Endothelial cell of umbilical vein (primary cell): ENCODE measurements around the gene EFNB3. TPM values are rescaled to one million over a fixed set of nuclear protein-coding genes. Genes with fewer than 3 reads are reported as not detected.

Experiments
- BruUV-seq: library from RNA; stranded (reverse); fragments of 400-500 nt; replicated peaks from 2 replicates; lab custom pipeline; 2021; lab: Mats Ljungman, UMichigan
- CTCF ChIA-PET: fragments of 300-600, 350-600 bp; sonication (Branson Sonifier 250); formaldehyde crosslinking; loops from one replicate; lab custom pipeline; 2021; ENCODE audit warnings: antibody characterized with exemption, inconsistent platforms; lab: Charles Lee
- POLR2A ChIA-PET: fragments of 300-600, 350-600 bp; sonication (Branson Sonifier 250); formaldehyde crosslinking; loops from one replicate; lab custom pipeline; 2021; ENCODE audit warnings: antibody characterized with exemption, inconsistent platforms; lab: Charles Lee
- DNase-seq: peaks from one replicate; pipeline ENCODE4 v3.0.0-alpha.2; 2011; ENCODE audit warnings: low read depth, low spot score
- FAIRE-seq: peaks from 2 replicates; lab custom pipeline; 2011; peaks lifted over from hg19 to GRCh38; lab: Jason Lieb, UNC
- H2AFZ ChIP-seq: 2 replicates; pipeline ENCODE4 v1.6.0; 2012; ENCODE audit warnings: low read depth, low read length, control low read depth, inconsistent platforms
- H3K27ac ChIP-seq: 2 replicates; pipeline ENCODE4 v1.5.1; 2011; ENCODE audit warnings: low read depth, mild to moderate bottlenecking, control low read depth, low read length, moderate library complexity; ENCODE audit not compliant: insufficient read depth
- H3K27me3 ChIP-seq, 2 experiments: 2 replicates each; pipeline versions ENCODE4 v1.6.0 to v1.6.1; 2011; ENCODE audit warnings: low read length in 2 of 2, mixed read lengths in 1 of 2; ENCODE audit not compliant: control insufficient read depth in 2 of 2, insufficient read depth in 2 of 2
- H3K36me3 ChIP-seq, 2 experiments: 2 replicates in 1 of 2; 3 replicates in 1 of 2; pipeline ENCODE4 v1.5.1; 2011; ENCODE audit warnings: low read length in 2 of 2, mild to moderate bottlenecking in 1 of 2, moderate library complexity in 1 of 2; ENCODE audit not compliant: control insufficient read depth in 2 of 2, insufficient read depth in 2 of 2; ENCODE audit errors: extremely low read depth in 1 of 2
- H3K4me1 ChIP-seq: 3 replicates; pipeline ENCODE4 v1.5.1; 2011; ENCODE audit warnings: mild to moderate bottlenecking, low read length; ENCODE audit not compliant: control insufficient read depth, insufficient read depth; ENCODE audit errors: extremely low read depth
- H3K4me2 ChIP-seq: 2 replicates; pipeline ENCODE4 v1.6.1; 2011; ENCODE audit warnings: low read length, control low read depth, mixed read lengths; ENCODE audit not compliant: insufficient read depth
- H3K4me3 ChIP-seq, 3 experiments: fragments of 200-600 bp in 1 of 3; sonication (generic), shearing (Covaris generic) in 1 of 3; replicated peaks in 1 of 3; 2 replicates each; pipeline ENCODE4 v1.5.1; 2011 to 2016; ENCODE audit warnings: control low read depth in 3 of 3, low read length in 3 of 3, mild to moderate bottlenecking in 2 of 3, inconsistent platforms in 1 of 3, low read depth in 1 of 3, moderate library complexity in 1 of 3; ENCODE audit not compliant: insufficient read depth in 1 of 3
- H3K79me2 ChIP-seq: 2 replicates; pipeline ENCODE4 v1.6.0; 2012; ENCODE audit warnings: low read length, inconsistent platforms; ENCODE audit not compliant: control insufficient read depth, insufficient read depth
- H3K9ac ChIP-seq: replicated peaks from 2 replicates; pipeline ENCODE3; 2011; ENCODE audit warnings: low read length, control low read depth; ENCODE audit not compliant: insufficient read depth; ENCODE audit errors: extremely low read depth
- H3K9me1 ChIP-seq: replicated peaks from 3 replicates; pipeline ENCODE4 v1.6.0; 2011; ENCODE audit warnings: mild to moderate bottlenecking, low read length; ENCODE audit not compliant: control insufficient read depth, insufficient read depth; ENCODE audit errors: extremely low read depth
- H3K9me3 ChIP-seq: replicated peaks from 2 replicates; pipeline ENCODE4 v1.5.1; 2012; ENCODE audit warnings: low read length, inconsistent platforms; ENCODE audit not compliant: control insufficient read depth, insufficient read depth
- H4K20me1 ChIP-seq: replicated peaks from 2 replicates; pipeline ENCODE3; 2011; ENCODE audit warnings: mild to moderate bottlenecking, low read length; ENCODE audit not compliant: control insufficient read depth, insufficient read depth; ENCODE audit errors: extremely low read depth
- GATA2 ChIP-seq: IDR thresholded peaks from 2 replicates; pipeline ENCODE4 v1.7.0; 2011; ENCODE audit warnings: low read depth, mild to moderate bottlenecking, moderate library complexity, mixed read lengths, low read length; ENCODE audit not compliant: insufficient read length, insufficient read depth
- MYC ChIP-seq: IDR thresholded peaks from one replicate; pipeline ENCODE4 v1.6.1; 2011; ENCODE audit warnings: mild to moderate bottlenecking, low read depth, low read length
- POLR2AphosphoS5 ChIP-seq: IDR thresholded peaks from 2 replicates; pipeline ENCODE4 v1.6.1; 2012; ENCODE audit warnings: low read depth, mild to moderate bottlenecking, control low read depth, low read length, moderate library complexity; ENCODE audit not compliant: insufficient read depth
- dilution Hi-C: fragments of 300-500 bp; cut with MboI; formaldehyde crosslinking; loops from one replicate; pipeline ENCODE4 v1.15.0; 2019; ENCODE audit warnings: low sequenced_read_pairs; ENCODE audit not compliant: extremely low pct_ligation_motif_present
- intact Hi-C: fragments of 100-400 bp; cut with micrococcal nuclease; formaldehyde crosslinking; loops from one replicate; pipeline ENCODE4 v1.10.0; 2022
- polyA plus RNA-seq, 4 experiments: library from polyadenylated mRNA; depleted of rRNA in 3 of 4; stranded (reverse) in 3 of 4; unstranded in 1 of 4; fragments of >200 nt; gene quantifications; 2 replicates each; pipeline versions ENCODE4 v1.2.1 to v1.2.3, GENCODE V29; 2011 to 2012; ENCODE audit warnings: missing spikeins in 1 of 4
- total RNA-seq: library from RNA; stranded (reverse); gene quantifications from 2 replicates; pipeline ENCODE4 v1.2.3, GENCODE V29; 2021

The EFNB3 gene
- total and polyA plus RNA-seq, 2 donors (not counting 3 experiments of a cell fraction or from before 2014, with no cell fraction given) = 1.1 to 2.9 TPM

DNA sequence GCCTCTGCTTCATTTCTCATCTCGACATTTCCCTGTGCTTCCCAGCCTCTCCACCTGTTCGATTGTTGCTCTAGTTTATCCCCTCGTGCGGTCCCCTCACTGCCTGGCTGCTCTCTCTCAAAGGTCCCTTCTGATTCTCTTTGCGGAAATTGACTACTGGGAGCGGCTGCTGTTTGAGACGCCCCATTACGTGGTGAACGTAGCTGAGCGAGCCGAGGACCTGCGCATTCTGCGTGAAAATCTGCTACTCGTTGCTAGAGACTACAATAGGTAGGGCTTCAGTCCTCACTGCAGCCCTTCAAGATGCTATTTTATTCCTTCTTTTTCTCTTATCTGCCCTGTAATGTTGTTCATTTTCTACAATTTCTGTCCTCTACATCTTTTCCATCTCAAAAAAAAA is 52.0 kb downstream of the EFNB3 start:
- H3K9ac ChIP-seq = no peak overlapping the region
- H3K36me3 ChIP-seq = no peaks in the 10 kb centered on the region
- ChIA-PET POLR2A (no interaction called here), CTCF (interaction anchor here (1.2 to 1.7 kb wide), 3 partner anchors 9 to 13 kb away, joined by 3 to 5 read pairs (median 5); no protein-coding TSS in a partner anchor)
- no peak overlapping the region for H3K27ac ChIP-seq
- H2AFZ ChIP-seq = no peak overlapping the region
- H3K9me1 ChIP-seq = no peaks in the 10 kb centered on the region
- DNase-seq (no peak), FAIRE-seq (no peak)
- dilution Hi-C loops = no loop called here
- TF ChIP-seq GATA2 (no peak), POLR2AphosphoS5 (no peak), MYC (no peak)
- no peaks in the 10 kb centered on the region for H3K27me3 ChIP-seq
- H3K9me3 ChIP-seq = no peaks in the 10 kb centered on the region
- no peak overlapping the region for H3K4me3 ChIP-seq
- H3K79me2 ChIP-seq = no peaks in the 10 kb centered on the region
- intact Hi-C loops = no loop called here
- H4K20me1 ChIP-seq = no peaks in the 10 kb centered on the region
- no TSS peak for BruUV-seq
- no peaks in the 10 kb centered on the region for H3K4me1 ChIP-seq
- no peak overlapping the region for H3K4me2 ChIP-seq

Other genes starting within 250 kb of the EFNB3 start
- gene ZBTB4, start 225.6 kb upstream of the EFNB3 start, total RNA-seq = 26.5 and 27.4 TPM in 2 replicates
- gene ZBTB4, start 225.6 kb upstream of the EFNB3 start, polyA plus RNA-seq = 15.1 and 15.7 TPM in 2 replicates
- gene SLC35G6, start 223.8 kb upstream of the EFNB3 start, total RNA-seq = not detected in 2 replicates
- gene SLC35G6, start 223.8 kb upstream of the EFNB3 start, polyA plus RNA-seq = not detected in 2 replicates
- 145 and 151 TPM in 2 replicates for gene POLR2A, start 220.8 kb upstream of the EFNB3 start, total RNA-seq
- 25.1 and 45.9 TPM in 2 replicates for gene POLR2A, start 220.8 kb upstream of the EFNB3 start, polyA plus RNA-seq
- gene TNFSF12, start 156.1 kb upstream of the EFNB3 start, total RNA-seq = 21.0 and 28.4 TPM in 2 replicates
- 39.4 and 40.5 TPM in 2 replicates for gene TNFSF12, start 156.1 kb upstream of the EFNB3 start, polyA plus RNA-seq
- 3.7 and 5.4 TPM in 2 replicates for gene TNFSF13, start 146.5 kb upstream of the EFNB3 start, total RNA-seq
- 3.6 and 4.3 TPM in 2 replicates for gene TNFSF13, start 146.5 kb upstream of the EFNB3 start, polyA plus RNA-seq
- gene SENP3, start 143.3 kb upstream of the EFNB3 start, total RNA-seq = 56.5 and 63.4 TPM in 2 replicates
- 91.6 and 96.5 TPM in 2 replicates for gene SENP3, start 143.3 kb upstream of the EFNB3 start, polyA plus RNA-seq
- gene CD68, start 125.6 kb upstream of the EFNB3 start, total RNA-seq = 2.9 and 4.5 TPM in 2 replicates
- 29.1 and 30.8 TPM in 2 replicates for gene CD68, start 125.6 kb upstream of the EFNB3 start, polyA plus RNA-seq
- 61.2 and 78.0 TPM in 2 replicates for gene MPDU1, start 121.3 kb upstream of the EFNB3 start, total RNA-seq
- gene MPDU1, start 121.3 kb upstream of the EFNB3 start, polyA plus RNA-seq = 368 and 384 TPM in 2 replicates
- gene SOX15, start 115.1 kb upstream of the EFNB3 start, total RNA-seq = 0.39 and 0.46 TPM in 2 replicates
- 0.19 and 0.26 TPM in 2 replicates for gene SOX15, start 115.1 kb upstream of the EFNB3 start, polyA plus RNA-seq
- 33.1 and 40.1 TPM in 2 replicates for gene FXR2, start 90.3 kb upstream of the EFNB3 start, total RNA-seq
- 48.9 and 59.9 TPM in 2 replicates for gene FXR2, start 90.3 kb upstream of the EFNB3 start, polyA plus RNA-seq
- gene SAT2, start 77.4 kb upstream of the EFNB3 start, total RNA-seq = 51.8 and 52.5 TPM in 2 replicates
- 27.9 and 38.0 TPM in 2 replicates for gene SAT2, start 77.4 kb upstream of the EFNB3 start, polyA plus RNA-seq
- gene SHBG, start 75.1 kb upstream of the EFNB3 start, total RNA-seq = not detected in 2 replicates
- gene SHBG, start 75.1 kb upstream of the EFNB3 start, polyA plus RNA-seq = 0.32 and 0.51 TPM in 2 replicates
- gene ATP1B2, start 54.3 kb upstream of the EFNB3 start, total RNA-seq = not detected in 2 replicates
- 0.06 TPM in 1 of 2 replicates, not detected in the other for gene ATP1B2, start 54.3 kb upstream of the EFNB3 start, polyA plus RNA-seq
- 128 and 138 TPM in 2 replicates for gene TP53, start 17.7 kb upstream of the EFNB3 start, total RNA-seq
- gene TP53, start 17.7 kb upstream of the EFNB3 start, polyA plus RNA-seq = 82.1 and 85.5 TPM in 2 replicates
- gene WRAP53, start 16.7 kb upstream of the EFNB3 start, total RNA-seq = 23.7 and 28.0 TPM in 2 replicates
- gene WRAP53, start 16.7 kb upstream of the EFNB3 start, polyA plus RNA-seq = 17.9 and 21.8 TPM in 2 replicates
- 0.11 TPM in 1 of 2 replicates, not detected in the other for gene DNAH2, start 12.5 kb downstream of the EFNB3 start, total RNA-seq
- gene DNAH2, start 12.5 kb downstream of the EFNB3 start, polyA plus RNA-seq = 0.06 and 0.10 TPM in 2 replicates
- 17.8 and 19.2 TPM in 2 replicates for gene KDM6B, start 129.0 kb downstream of the EFNB3 start, total RNA-seq
- 1.8 and 2.0 TPM in 2 replicates for gene KDM6B, start 129.0 kb downstream of the EFNB3 start, polyA plus RNA-seq
- gene TMEM88, start 149.9 kb downstream of the EFNB3 start, total RNA-seq = 39.2 and 53.4 TPM in 2 replicates
- gene TMEM88, start 149.9 kb downstream of the EFNB3 start, polyA plus RNA-seq = 165 and 185 TPM in 2 replicates
- gene NAA38, start 152.4 kb downstream of the EFNB3 start, total RNA-seq = 119 TPM in 2 replicates
- 267 and 363 TPM in 2 replicates for gene NAA38, start 152.4 kb downstream of the EFNB3 start, polyA plus RNA-seq
- gene CYB5D1, start 152.8 kb downstream of the EFNB3 start, total RNA-seq = 16.8 and 18.1 TPM in 2 replicates
- 7.7 and 9.4 TPM in 2 replicates for gene CYB5D1, start 152.8 kb downstream of the EFNB3 start, polyA plus RNA-seq
- gene CHD3, start 183.6 kb downstream of the EFNB3 start, total RNA-seq = 185 and 189 TPM in 2 replicates
- gene CHD3, start 183.6 kb downstream of the EFNB3 start, polyA plus RNA-seq = 102 and 108 TPM in 2 replicates
- 0.58 TPM in 2 replicates for gene RNF227, start 211.1 kb downstream of the EFNB3 start, total RNA-seq
- 0.76 TPM in 2 replicates for gene RNF227, start 211.1 kb downstream of the EFNB3 start, polyA plus RNA-seq
- 2.4 and 4.2 TPM in 2 replicates for gene KCNAB3, start 224.7 kb downstream of the EFNB3 start, total RNA-seq
- gene KCNAB3, start 224.7 kb downstream of the EFNB3 start, polyA plus RNA-seq = 1.3 and 2.1 TPM in 2 replicates
- 139 and 146 TPM in 2 replicates for gene TRAPPC1, start 226.7 kb downstream of the EFNB3 start, total RNA-seq
- 250 and 272 TPM in 2 replicates for gene TRAPPC1, start 226.7 kb downstream of the EFNB3 start, polyA plus RNA-seq
- gene CNTROB, start 227.0 kb downstream of the EFNB3 start, total RNA-seq = 45.0 and 47.2 TPM in 2 replicates
- 24.9 and 27.8 TPM in 2 replicates for gene CNTROB, start 227.0 kb downstream of the EFNB3 start, polyA plus RNA-seq